IMR-90 (cell line): Measurements from ENCODE around the gene ZC2HC1B. TPM values are rescaled to one million over a fixed set of nuclear protein-coding genes. Genes with fewer than 3 reads are reported as not detected.

Experiments
- ATAC-seq: fragments of 200-7000 bp; cut with Tn5 transposase; 2 replicates; pipeline ENCODE4 v1.9.1; 2020; ENCODE audit warnings: low read depth, mild to moderate bottlenecking, moderate library complexity
- BruUV-seq: library from RNA; stranded (reverse); fragments of 400-500 nt; replicated peaks from 2 replicates; lab custom pipeline; 2021; lab: Mats Ljungman, UMichigan
- CTCF ChIA-PET: fragments of 300-600 bp; formaldehyde crosslinking; extraction: SDS; loops from one replicate; lab custom pipeline; 2021; ENCODE audit warnings: antibody characterized with exemption; lab: Yijun Ruan, JAX
- POLR2A ChIA-PET: fragments of 300-600 bp; sonication (Branson Sonifier 250); formaldehyde crosslinking; loops from one replicate; lab custom pipeline; 2022; ENCODE audit warnings: antibody characterized with exemption; ENCODE audit not compliant: unreplicated experiment; lab: Charles Lee
- DNase-seq: peaks from one replicate; pipeline ENCODE4 v3.0.0; 2013
- H2AFZ ChIP-seq: replicated peaks from 2 replicates; pipeline ENCODE3; 2013; ENCODE audit warnings: low read length, mild to moderate bottlenecking; ENCODE audit not compliant: poor library complexity
- H2AK5ac ChIP-seq: 2 replicates; pipeline ENCODE4 v1.6.1; 2013; ENCODE audit warnings: low read depth, low read length, inconsistent platforms
- H2AK9ac ChIP-seq: replicated peaks from 2 replicates; pipeline ENCODE3; 2013; ENCODE audit warnings: mild to moderate bottlenecking, low read depth, low read length, moderate library complexity; ENCODE audit not compliant: poor library complexity
- H2BK120ac ChIP-seq: 2 replicates; pipeline ENCODE4 v1.6.1; 2013; ENCODE audit warnings: low read depth, low read length, inconsistent platforms
- H2BK15ac ChIP-seq: 3 replicates; pipeline ENCODE4 v1.6.1; 2013; ENCODE audit warnings: low read depth, low read length, inconsistent platforms
- H2BK20ac ChIP-seq: 2 replicates; pipeline ENCODE4 v1.6.1; 2013; ENCODE audit warnings: low read depth, mild to moderate bottlenecking, inconsistent platforms, low read length, moderate library complexity
- H2BK5ac ChIP-seq: 2 replicates; pipeline ENCODE4 v1.6.1; 2013; ENCODE audit warnings: mild to moderate bottlenecking, low read depth, low read length, inconsistent platforms; ENCODE audit not compliant: poor library complexity, severe bottlenecking
- H3K14ac ChIP-seq: replicated peaks from 2 replicates; pipeline ENCODE4 v1.6.1; 2013; ENCODE audit warnings: low read depth, low read length, inconsistent platforms
- H3K18ac ChIP-seq: 2 replicates; pipeline ENCODE4 v1.6.1; 2013; ENCODE audit warnings: low read depth, low read length, control low read depth
- H3K23ac ChIP-seq: 2 replicates; pipeline ENCODE4 v1.6.1; 2013; ENCODE audit warnings: low read depth, low read length, inconsistent platforms
- H3K27ac ChIP-seq: 2 replicates; pipeline ENCODE4 v1.5.1; 2013; ENCODE audit warnings: mild to moderate bottlenecking, control low read depth, low read length; ENCODE audit not compliant: insufficient read depth
- H3K27me3 ChIP-seq: 2 replicates; pipeline ENCODE4 v1.6.1; 2013; ENCODE audit warnings: low read length; ENCODE audit not compliant: control insufficient read depth, insufficient read depth
- H3K36me3 ChIP-seq: 2 replicates; pipeline ENCODE4 v1.6.1; 2013; ENCODE audit warnings: low read length, mixed read lengths; ENCODE audit not compliant: control insufficient read depth, insufficient read depth
- H3K4ac ChIP-seq: 2 replicates; pipeline ENCODE4 v1.6.1; 2013; ENCODE audit warnings: low read depth, low read length, inconsistent platforms
- H3K4me1 ChIP-seq: 2 replicates; pipeline ENCODE4 v1.6.1; 2013; ENCODE audit warnings: low read length, mixed read lengths; ENCODE audit not compliant: control insufficient read depth, insufficient read depth
- H3K4me2 ChIP-seq: 2 replicates; pipeline ENCODE4 v1.6.1; 2013; ENCODE audit warnings: low read depth, mild to moderate bottlenecking, control low read depth, low read length, moderate library complexity
- H3K4me3 ChIP-seq: 2 replicates; pipeline ENCODE4 v1.5.1; 2013; ENCODE audit warnings: low read depth, mild to moderate bottlenecking, control low read depth, low read length, moderate library complexity; ENCODE audit not compliant: insufficient read depth
- H3K56ac ChIP-seq: 2 replicates; pipeline ENCODE4 v1.6.1; 2013; ENCODE audit warnings: low read length, inconsistent platforms; ENCODE audit not compliant: insufficient read depth; ENCODE audit errors: extremely low read depth
- H3K79me1 ChIP-seq, 2 experiments: 2 replicates each; pipeline ENCODE4 v1.6.1; 2013; ENCODE audit warnings: low read length in 2 of 2, inconsistent platforms in 1 of 2, low read depth in 1 of 2
- H3K9ac ChIP-seq: 2 replicates; pipeline ENCODE4 v1.6.1; 2013; ENCODE audit warnings: low read depth, low read length, control low read depth
- H3K9me1 ChIP-seq: 2 replicates; pipeline ENCODE4 v1.6.1; 2013; ENCODE audit warnings: low read length, inconsistent platforms; ENCODE audit not compliant: insufficient read depth
- H3K9me3 ChIP-seq: 2 replicates; pipeline ENCODE4 v1.6.1; 2013; ENCODE audit warnings: low read length; ENCODE audit not compliant: control insufficient read depth, insufficient read depth
- H4K20me1 ChIP-seq: 2 replicates; pipeline ENCODE4 v1.6.1; 2013; ENCODE audit warnings: low read length, inconsistent platforms; ENCODE audit not compliant: insufficient read depth
- H4K5ac ChIP-seq: 2 replicates; pipeline ENCODE4 v1.6.1; 2013; ENCODE audit warnings: mild to moderate bottlenecking, low read depth, low read length, control low read depth
- H4K8ac ChIP-seq, 2 experiments: 2 replicates each; pipeline ENCODE4 v1.6.1; 2013; ENCODE audit warnings: low read depth in 2 of 2, low read length in 2 of 2, control low read depth in 1 of 2, inconsistent platforms in 1 of 2
- H4K91ac ChIP-seq: 2 replicates; pipeline ENCODE4 v1.6.1; 2013; ENCODE audit warnings: low read depth, low read length, inconsistent platforms; ENCODE audit not compliant: insufficient read depth
- CEBPB ChIP-seq: IDR thresholded peaks from 2 replicates; pipeline ENCODE4 v1.6.1; 2012; ENCODE audit warnings: low read depth, low read length, improper control_type of control experiment
- CHD1 ChIP-seq: IDR thresholded peaks from 2 replicates; pipeline ENCODE4 v1.6.1; 2012; ENCODE audit warnings: low read depth, low read length, improper control_type of control experiment
- FOS ChIP-seq: fragments of 150-350 bp; IDR thresholded peaks from 2 replicates; pipeline ENCODE4 v1.6.1; 2016; ENCODE audit warnings: low read depth, low read length
- MAFK ChIP-seq: IDR thresholded peaks from 2 replicates; pipeline ENCODE4 v1.6.1; 2012; ENCODE audit warnings: low read depth, low read length, improper control_type of control experiment
- MAZ ChIP-seq: IDR thresholded peaks from 2 replicates; pipeline ENCODE4 v1.6.1; 2012; ENCODE audit warnings: low read depth, mild to moderate bottlenecking, low read length, improper control_type of control experiment, moderate library complexity, borderline replicate concordance
- MXI1 ChIP-seq: IDR thresholded peaks from 2 replicates; pipeline ENCODE4 v1.6.1; 2012; ENCODE audit warnings: low read depth, mild to moderate bottlenecking, low read length, moderate library complexity, borderline replicate concordance
- NFE2L2 ChIP-seq: fragments of 150-350 bp; IDR thresholded peaks from 2 replicates; pipeline ENCODE4 v1.6.1; 2016; ENCODE audit warnings: low read depth, mild to moderate bottlenecking, low read length
- POLR2A ChIP-seq: IDR thresholded peaks from 2 replicates; pipeline ENCODE4 v1.6.1; 2012; ENCODE audit warnings: mild to moderate bottlenecking, low read depth, low read length
- RAD21 ChIP-seq: IDR thresholded peaks from 2 replicates; pipeline ENCODE4 v1.6.1; 2012; ENCODE audit warnings: low read length, improper control_type of control experiment
- RCOR1 ChIP-seq: IDR thresholded peaks from 2 replicates; pipeline ENCODE4 v1.6.1; 2012; ENCODE audit warnings: mild to moderate bottlenecking, low read length, improper control_type of control experiment; ENCODE audit not compliant: insufficient replicate concordance
- SMC3 ChIP-seq: fragments of 150-350 bp; IDR thresholded peaks from 2 replicates; pipeline ENCODE4 v1.6.1; 2016; ENCODE audit warnings: low read depth, mild to moderate bottlenecking, antibody characterized with exemption, low read length, moderate library complexity
- WGBS, 2 experiments: methylation state at CpG; one replicate each; pipeline versions ENCODE4 v1.1.5 to v1.1.7; 2013; ENCODE audit warnings: missing lambda C conversion rate in 2 of 2; ENCODE audit not compliant: insufficient read length in 1 of 2; ENCODE audit errors: extremely low coverage in 2 of 2; 5-methylcytosine and 5-hydroxymethylcytosine counted together
- dilution Hi-C: fragments of 300-500 bp; cut with HindIII; formaldehyde crosslinking; loops from one replicate; pipeline ENCODE4 v1.14.3; 2018; ENCODE audit warnings: low sequenced_read_pairs; ENCODE audit not compliant: unreplicated experiment
- in situ Hi-C: fragments of 300-500 bp; cut with MboI; formaldehyde crosslinking; loops from 3 replicates; pipeline ENCODE4 v1.14.3; 2019; ENCODE audit warnings: low sequenced_read_pairs, inconsistent platforms, mixed read lengths
- intact Hi-C: fragments of 100-400 bp; cut with micrococcal nuclease; formaldehyde crosslinking; loops from 2 replicates; pipeline ENCODE4 v1.10.0; 2022
- polyA plus RNA-seq, 3 experiments: library from polyadenylated mRNA; depleted of rRNA; stranded (reverse); fragments of >200 nt; gene quantifications; 2 replicates each; pipeline ENCODE4 v1.2.3, GENCODE V29; 2012; ENCODE audit warnings: low replicate concordance in 1 of 3
- total RNA-seq: library from RNA; depleted of rRNA; stranded (reverse); fragments of >200 nt; gene quantifications from 2 replicates; pipeline ENCODE4 v1.2.3, GENCODE V29; 2012
- TF ChIP-seq, protein P1 (sequence below): fragments of 150-350 bp; IDR thresholded peaks from 2 replicates; pipeline ENCODE4 v1.6.1; 2017; ENCODE audit warnings: mild to moderate bottlenecking, antibody characterized with exemption, low read length, low read depth
- TF ChIP-seq, protein P2 (sequence below): conservative IDR thresholded peaks from 2 replicates; pipeline ENCODE4 v1.5.1; 2012; ENCODE audit warnings: mild to moderate bottlenecking, low read depth, low read length, improper control_type of control experiment
- TF ChIP-seq, protein P3 (sequence below): fragments of 150-350 bp; IDR thresholded peaks from 2 replicates; pipeline ENCODE4 v1.6.1; 2016; ENCODE audit warnings: low read depth, mild to moderate bottlenecking, low read length, moderate library complexity, borderline replicate concordance

The ZC2HC1B gene
- total and polyA plus RNA-seq, 2 of the 4 experiments (the other 2 are of a cell fraction), result not detected

DNA sequence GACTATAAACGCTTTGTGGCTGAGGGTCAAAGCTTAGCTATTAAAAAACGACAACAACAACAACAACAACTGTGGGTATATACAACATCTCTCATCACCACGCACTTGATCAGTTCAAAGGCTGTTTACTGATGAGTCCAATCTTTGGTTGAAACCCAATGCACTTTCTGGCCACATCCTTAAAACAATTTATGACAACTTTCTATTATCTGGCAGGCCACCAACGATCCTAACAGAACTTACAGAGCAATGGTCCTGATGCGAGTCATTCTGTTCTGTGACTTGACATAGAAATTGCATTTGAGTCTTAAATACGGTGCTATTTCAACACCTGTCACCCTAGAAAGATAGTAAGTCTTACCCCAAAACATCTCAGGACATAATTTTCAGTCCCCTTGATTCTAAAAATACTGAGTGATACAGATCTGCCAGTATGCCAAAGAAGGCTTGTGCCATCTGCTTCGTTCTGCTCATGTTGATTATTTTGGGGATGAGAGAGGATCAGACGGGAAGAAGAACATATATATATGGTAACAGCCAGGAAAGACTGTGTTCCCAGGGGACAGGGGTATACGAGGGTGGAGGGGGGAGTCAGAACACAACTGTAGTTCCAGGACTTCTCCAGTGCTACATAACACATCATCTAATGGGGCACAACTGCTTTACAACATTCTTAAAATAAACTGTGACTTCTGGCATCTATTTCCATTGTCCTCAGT, 87.9 kb downstream of the ZC2HC1B start:
- H3K18ac ChIP-seq, result no peak overlapping the region
- TF ChIP-seq SMC3, result no peak
- no peak for TF ChIP-seq CHD1
- TF ChIP-seq, protein P1, sequence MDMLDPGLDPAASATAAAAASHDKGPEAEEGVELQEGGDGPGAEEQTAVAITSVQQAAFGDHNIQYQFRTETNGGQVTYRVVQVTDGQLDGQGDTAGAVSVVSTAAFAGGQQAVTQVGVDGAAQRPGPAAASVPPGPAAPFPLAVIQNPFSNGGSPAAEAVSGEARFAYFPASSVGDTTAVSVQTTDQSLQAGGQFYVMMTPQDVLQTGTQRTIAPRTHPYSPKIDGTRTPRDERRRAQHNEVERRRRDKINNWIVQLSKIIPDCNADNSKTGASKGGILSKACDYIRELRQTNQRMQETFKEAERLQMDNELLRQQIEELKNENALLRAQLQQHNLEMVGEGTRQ, result no peak
- TF ChIP-seq POLR2A, result no peak
- no peak for TF ChIP-seq NFE2L2
- TF ChIP-seq, protein P2, sequence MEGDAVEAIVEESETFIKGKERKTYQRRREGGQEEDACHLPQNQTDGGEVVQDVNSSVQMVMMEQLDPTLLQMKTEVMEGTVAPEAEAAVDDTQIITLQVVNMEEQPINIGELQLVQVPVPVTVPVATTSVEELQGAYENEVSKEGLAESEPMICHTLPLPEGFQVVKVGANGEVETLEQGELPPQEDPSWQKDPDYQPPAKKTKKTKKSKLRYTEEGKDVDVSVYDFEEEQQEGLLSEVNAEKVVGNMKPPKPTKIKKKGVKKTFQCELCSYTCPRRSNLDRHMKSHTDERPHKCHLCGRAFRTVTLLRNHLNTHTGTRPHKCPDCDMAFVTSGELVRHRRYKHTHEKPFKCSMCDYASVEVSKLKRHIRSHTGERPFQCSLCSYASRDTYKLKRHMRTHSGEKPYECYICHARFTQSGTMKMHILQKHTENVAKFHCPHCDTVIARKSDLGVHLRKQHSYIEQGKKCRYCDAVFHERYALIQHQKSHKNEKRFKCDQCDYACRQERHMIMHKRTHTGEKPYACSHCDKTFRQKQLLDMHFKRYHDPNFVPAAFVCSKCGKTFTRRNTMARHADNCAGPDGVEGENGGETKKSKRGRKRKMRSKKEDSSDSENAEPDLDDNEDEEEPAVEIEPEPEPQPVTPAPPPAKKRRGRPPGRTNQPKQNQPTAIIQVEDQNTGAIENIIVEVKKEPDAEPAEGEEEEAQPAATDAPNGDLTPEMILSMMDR, result no peak
- TF ChIP-seq, protein P3, sequence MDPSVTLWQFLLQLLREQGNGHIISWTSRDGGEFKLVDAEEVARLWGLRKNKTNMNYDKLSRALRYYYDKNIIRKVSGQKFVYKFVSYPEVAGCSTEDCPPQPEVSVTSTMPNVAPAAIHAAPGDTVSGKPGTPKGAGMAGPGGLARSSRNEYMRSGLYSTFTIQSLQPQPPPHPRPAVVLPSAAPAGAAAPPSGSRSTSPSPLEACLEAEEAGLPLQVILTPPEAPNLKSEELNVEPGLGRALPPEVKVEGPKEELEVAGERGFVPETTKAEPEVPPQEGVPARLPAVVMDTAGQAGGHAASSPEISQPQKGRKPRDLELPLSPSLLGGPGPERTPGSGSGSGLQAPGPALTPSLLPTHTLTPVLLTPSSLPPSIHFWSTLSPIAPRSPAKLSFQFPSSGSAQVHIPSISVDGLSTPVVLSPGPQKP, result no peak
- no peak for TF ChIP-seq CEBPB
- TF ChIP-seq RAD21, result no peak
- TF ChIP-seq MXI1, result no peak
- no peak for TF ChIP-seq FOS
- no peak for TF ChIP-seq MAFK
- no peak for TF ChIP-seq RCOR1
- TF ChIP-seq MAZ, result no peak
- no peak overlapping the region for H3K4ac ChIP-seq
- no peak overlapping the region for H3K27ac ChIP-seq
- H4K20me1 ChIP-seq, result no peaks in the 10 kb centered on the region
- H3K56ac ChIP-seq, result no peak overlapping the region
- H3K4me1 ChIP-seq, result no peaks in the 10 kb centered on the region
- dilution Hi-C loops, result no loop called here
- DNase-seq (no peak), ATAC-seq (no peak)
- WGBS, 2 experiments, result 35% methylated on average over 2 of the region's 9 CpGs; no CpG with 5 or more reads in 1 of the 2 experiments
- H2AK9ac ChIP-seq, result no peak overlapping the region
- H3K9me1 ChIP-seq, result no peaks in the 10 kb centered on the region
- H2BK5ac ChIP-seq, result no peak overlapping the region
- H4K5ac ChIP-seq, result no peak overlapping the region
- H2AK5ac ChIP-seq, result no peak overlapping the region
- H2BK120ac ChIP-seq, result no peak overlapping the region
- H4K8ac ChIP-seq, result no peak overlapping the region
- H2AFZ ChIP-seq, result no peak overlapping the region
- no peak overlapping the region for H3K14ac ChIP-seq
- intact Hi-C loops, result no loop called here
- H3K4me3 ChIP-seq, result no peak overlapping the region
- no peaks in the 10 kb centered on the region for H3K79me1 ChIP-seq
- H3K36me3 ChIP-seq, result peaks cover 18% of the 10 kb centered on the region
- ChIA-PET POLR2A (no interaction called here), CTCF (interaction anchor here (0.6 to 1.5 kb wide), 2 partner anchors 9 to 12 kb away, joined by 3 to 4 read pairs; no protein-coding TSS in a partner anchor)
- no peaks in the 10 kb centered on the region for H3K9me3 ChIP-seq
- in situ Hi-C loops, result no loop called here
- H3K27me3 ChIP-seq, result 0 out of 2 replicates have a peak, but pooled peaks cover 2% of the 10 kb centered on the region
- H3K9ac ChIP-seq, result no peak overlapping the region
- H2BK15ac ChIP-seq, result no peak overlapping the region
- BruUV-seq, result no TSS peak
- no peak overlapping the region for H3K4me2 ChIP-seq
- no peak overlapping the region for H2BK20ac ChIP-seq
- H3K23ac ChIP-seq, result no peak overlapping the region
- no peak overlapping the region for H4K91ac ChIP-seq
